Hematopoietic multipotent progenitor cell (in vitro differentiated cells): ENCODE measurements around the gene TANC1. TPM values are rescaled to one million over a fixed set of nuclear protein-coding genes. Genes with fewer than 3 reads are reported as not detected.

ENCODE experiments used
- DNase-seq, 3 donors: peaks; one replicate each; pipeline ENCODE4 v3.0.0-alpha.2; 2011 to 2015; ENCODE audit warnings: low read depth in 2 of 3, low spot score in 2 of 3
- total RNA-seq: library from RNA; depleted of rRNA; stranded (reverse); fragments of >200 nt; gene quantifications from one replicate; pipeline ENCODE4 v1.2.3, GENCODE V29; 2012

Gene TANC1
- total RNA-seq, 1 donor, result 7.3 TPM

- DNase-seq, result peak in 1 of 3 donors; percentile 14
Observed at GRCh38 chr2:159209341-159210306, 241.2 kb downstream of the TANC1 start.

- DNase-seq, result no peak
Observed at GRCh38 chr2:159211447-159212396, 243.3 kb downstream of the TANC1 start.

GRCh38 chr2:159213296-159213695 is 244.9 kb downstream of the TANC1 start:
- no peak for DNase-seq

- no peak for DNase-seq
Observed at GRCh38 chr2:159214325-159214865, 246.0 kb downstream of the TANC1 start.

- DNase-seq, result no peak
Observed at GRCh38 chr2:159215116-159215515, 246.7 kb downstream of the TANC1 start.

GRCh38 chr2:159217676-159218075 is 249.2 kb downstream of the TANC1 start:
- no peak for DNase-seq

- no peak for DNase-seq
Observed at GRCh38 chr2:159218389-159218788, 249.9 kb downstream of the TANC1 start.

GRCh38 chr2:159219394-159219998 is 251.1 kb downstream of the TANC1 start:
- DNase-seq, result no peak

- DNase-seq, result no peak
Observed at GRCh38 chr2:159224061-159224813, 255.8 kb downstream of the TANC1 start.

GRCh38 chr2:159225025-159226016 is 256.9 kb downstream of the TANC1 start:
- DNase-seq, result no peak

GRCh38 chr2:159226059-159226461 is 257.6 kb downstream of the TANC1 start:
- peak in 2 of 3 donors; percentile 51 to 55 for DNase-seq

GRCh38 chr2:159226608-159227385 is 258.4 kb downstream of the TANC1 start:
- no peak for DNase-seq

- DNase-seq, result no peak
Observed at GRCh38 chr2:159227467-159227866, 259.0 kb downstream of the TANC1 start.

- DNase-seq, result no peak
Observed at GRCh38 chr2:159228081-159228581, 259.7 kb downstream of the TANC1 start.

- DNase-seq, result no peak
Observed at GRCh38 chr2:159229476-159230144, 261.2 kb downstream of the TANC1 start.

GRCh38 chr2:159230145-159230877 is 261.9 kb downstream of the TANC1 start:
- DNase-seq, result no peak
